Left ventricle myocardium inferior (tissue), 1 donor: ENCODE measurements around the gene PODXL2. TPM values are rescaled to one million over a fixed set of nuclear protein-coding genes. Genes with fewer than 3 reads are reported as not detected.

Experiments used
- DNase-seq: peaks from one replicate; pipeline ENCODE4 v3.0.0-alpha.2; 2020
- H3K27ac ChIP-seq: fragments of 200-600 bp; replicated peaks from 2 replicates; pipeline ENCODE4 v1.8.0; 2021
- H3K27me3 ChIP-seq: fragments of 200-600 bp; 2 replicates; pipeline ENCODE4 v1.8.0; 2021; ENCODE audit warnings: low read depth
- H3K36me3 ChIP-seq: fragments of 200-600 bp; 2 replicates; pipeline ENCODE4 v1.8.0; 2021
- H3K4me1 ChIP-seq: fragments of 200-600 bp; 2 replicates; pipeline ENCODE4 v1.8.0; 2021
- H3K4me3 ChIP-seq: fragments of 200-600 bp; 2 replicates; pipeline ENCODE4 v1.8.0; 2021; ENCODE audit warnings: mild to moderate bottlenecking, moderate library complexity
- H3K9me3 ChIP-seq: fragments of 200-600 bp; replicated peaks from 2 replicates; pipeline ENCODE4 v1.8.0; 2021
- CTCF ChIP-seq: fragments of 200-600 bp; IDR thresholded peaks from 2 replicates; pipeline ENCODE4 v1.8.0; 2021; ENCODE audit warnings: antibody characterized with exemption, mild to moderate bottlenecking, borderline replicate concordance
- intact Hi-C: fragments of 100-400 bp; cut with micrococcal nuclease; formaldehyde crosslinking; loops from one replicate; pipeline ENCODE4 v1.11.0; 2022
- total RNA-seq: library from RNA; stranded (reverse); fragmentation: NEBNext Ultra II Directional; extraction: Animal tissue kit (Norgen Biotek cat#: 25700); gene quantifications from one replicate; pipeline ENCODE4 v1.2.1, GENCODE V29; 2021
- donor health status: DM: no; HTN: yes; CAD: no; lungs with severe emphysema.

The PODXL2 gene
- total RNA-seq, 1 donor from 2014 or later = 1.7 TPM

DNA sequence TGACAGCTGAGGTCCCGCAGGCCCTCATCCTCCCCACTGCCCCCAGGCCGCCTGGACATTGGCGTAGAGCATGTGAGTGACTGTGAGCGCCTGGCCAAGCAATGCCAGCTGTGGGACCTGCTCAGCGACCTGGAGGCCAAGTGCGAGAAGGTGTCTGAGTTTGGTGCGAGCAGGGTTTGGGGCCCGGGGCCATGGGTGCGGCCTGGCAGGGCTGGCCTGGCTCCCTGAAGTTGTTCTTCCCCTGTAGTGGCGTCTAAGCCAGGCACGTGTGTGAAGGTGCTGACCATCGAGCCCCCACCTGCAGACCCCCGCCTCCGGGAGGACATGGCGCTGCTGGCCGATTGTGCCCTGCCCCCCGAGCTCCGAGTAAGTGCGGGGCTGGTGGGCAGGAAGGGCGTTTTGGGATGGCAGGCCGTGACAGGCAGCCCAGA lies 48.0 kb downstream of the PODXL2 start:
- H3K4me1 ChIP-seq = peaks cover 63% of the 10 kb centered on the region
- peak; percentile 13 for DNase-seq
- TF ChIP-seq CTCF = no peak
- intact Hi-C loops = no loop called here
- H3K4me3 ChIP-seq = no peak overlapping the region
- peaks cover 51% of the 10 kb centered on the region for H3K36me3 ChIP-seq
- no peak overlapping the region for H3K27ac ChIP-seq
- no peaks in the 10 kb centered on the region for H3K9me3 ChIP-seq
- H3K27me3 ChIP-seq = no peaks in the 10 kb centered on the region

GRCh38 chr3:127677541-127678314 lies 48.7 kb downstream of the PODXL2 start:
- no peak for TF ChIP-seq CTCF
- Histone ChIP-seq H3K27ac (no peak overlapping the region), H3K36me3 (peaks cover 51% of the 10 kb centered on the region), H3K9me3 (no peaks in the 10 kb centered on the region), H3K4me3 (no peak overlapping the region), H3K4me1 (peaks cover 57% of the 10 kb centered on the region), H3K27me3 (no peaks in the 10 kb centered on the region)
- peak; percentile 13 for DNase-seq
- intact Hi-C loops = no loop called here

DNA sequence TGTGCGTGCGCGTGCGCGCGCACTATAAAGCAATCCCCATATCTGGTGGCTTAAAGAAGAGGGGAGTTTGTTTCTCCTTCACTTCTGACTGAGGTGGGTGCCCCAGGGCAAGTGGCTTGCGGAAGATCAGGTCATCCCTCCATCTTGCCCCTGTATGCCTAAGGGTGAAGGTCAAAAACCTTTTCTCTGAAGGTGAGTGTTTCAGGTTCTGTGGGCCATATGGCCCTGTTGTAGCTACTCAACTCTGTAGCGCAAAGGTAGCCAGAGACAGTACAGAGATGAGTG lies 49.3 kb downstream of the PODXL2 start:
- Histone ChIP-seq H3K27me3 (no peaks in the 10 kb centered on the region), H3K36me3 (peaks cover 51% of the 10 kb centered on the region), H3K27ac (no peak overlapping the region), H3K4me3 (no peak overlapping the region), H3K4me1 (peaks cover 53% of the 10 kb centered on the region), H3K9me3 (no peaks in the 10 kb centered on the region)
- DNase-seq = no peak
- TF ChIP-seq CTCF = no peak
- intact Hi-C loops = no loop called here

GRCh38 chr3:127678611-127679533 lies 49.9 kb downstream of the PODXL2 start:
- peak; percentile 15 for DNase-seq
- no peaks in the 10 kb centered on the region for H3K9me3 ChIP-seq
- H3K36me3 ChIP-seq = peaks cover 51% of the 10 kb centered on the region
- TF ChIP-seq CTCF = no peak
- no peak overlapping the region for H3K4me3 ChIP-seq
- intact Hi-C loops = no loop called here
- no peaks in the 10 kb centered on the region for H3K27me3 ChIP-seq
- H3K27ac ChIP-seq = no peak overlapping the region
- peaks cover 46% of the 10 kb centered on the region for H3K4me1 ChIP-seq

GRCh38 chr3:127679534-127680145 lies 50.7 kb downstream of the PODXL2 start:
- Histone ChIP-seq H3K4me3 (no peak overlapping the region), H3K27ac (no peak overlapping the region), H3K9me3 (no peaks in the 10 kb centered on the region), H3K4me1 (peaks cover 39% of the 10 kb centered on the region), H3K36me3 (peaks cover 47% of the 10 kb centered on the region), H3K27me3 (no peaks in the 10 kb centered on the region)
- DNase-seq = peak; percentile 9
- no peak for TF ChIP-seq CTCF
- intact Hi-C loops = no loop called here
